ENCODE results near the gene CLHC1.
"Not testable (repeated sequence)": the region's sequence is repeated elsewhere in the genome, so short reads cannot be mapped to it uniquely, and the experiment has no call there.

Gene CLHC1

GRCh38 chr2:55232084-55232862, at the start of gene CLHC1, which contains the start of gene RPS27A:
Gene CLHC1, minus strand, starts transcription at chr2:55232293. Its CDS starts 9,882 bp downstream, at chr2:55222411.
Gene RPS27A, plus strand, starts transcription at chr2:55232688. Its CDS starts 137 bp downstream, at chr2:55232825.
- DNase-seq, result peak; percentile 93

DNA sequence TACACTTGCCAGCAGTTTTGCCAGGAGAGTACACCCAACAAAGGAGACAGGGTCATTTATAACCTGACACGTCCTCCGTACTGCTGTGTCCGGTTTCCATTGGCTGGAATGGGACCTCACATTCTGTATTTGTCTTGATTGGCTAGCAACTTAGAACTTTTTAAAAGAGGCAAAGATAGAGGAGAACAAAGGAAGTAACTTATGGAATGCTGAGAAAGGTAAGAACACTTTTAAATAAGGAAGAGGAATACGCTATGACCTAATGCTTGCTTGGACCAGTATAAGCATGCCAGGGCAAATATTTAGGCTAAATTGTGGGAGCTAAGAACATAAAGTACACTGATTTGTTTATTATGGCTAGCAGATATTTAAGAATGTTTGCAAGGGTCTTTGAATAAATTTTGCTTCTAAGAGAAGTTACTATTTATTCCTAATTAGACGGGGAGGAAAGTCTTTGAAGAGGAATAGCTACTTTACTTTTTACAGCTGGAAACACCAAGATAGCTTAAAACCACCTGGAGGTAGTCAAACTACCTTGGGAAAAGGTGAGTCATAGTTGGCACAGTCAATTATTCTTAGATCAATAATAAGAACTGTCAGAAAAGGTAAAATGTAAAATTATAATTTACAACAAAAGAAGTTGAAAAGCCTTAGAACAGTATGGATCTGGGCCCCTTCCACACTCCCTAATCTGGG, 48.9 kb upstream of the CLHC1 start:
- DNase-seq, result not testable (repeated sequence)

DNA sequence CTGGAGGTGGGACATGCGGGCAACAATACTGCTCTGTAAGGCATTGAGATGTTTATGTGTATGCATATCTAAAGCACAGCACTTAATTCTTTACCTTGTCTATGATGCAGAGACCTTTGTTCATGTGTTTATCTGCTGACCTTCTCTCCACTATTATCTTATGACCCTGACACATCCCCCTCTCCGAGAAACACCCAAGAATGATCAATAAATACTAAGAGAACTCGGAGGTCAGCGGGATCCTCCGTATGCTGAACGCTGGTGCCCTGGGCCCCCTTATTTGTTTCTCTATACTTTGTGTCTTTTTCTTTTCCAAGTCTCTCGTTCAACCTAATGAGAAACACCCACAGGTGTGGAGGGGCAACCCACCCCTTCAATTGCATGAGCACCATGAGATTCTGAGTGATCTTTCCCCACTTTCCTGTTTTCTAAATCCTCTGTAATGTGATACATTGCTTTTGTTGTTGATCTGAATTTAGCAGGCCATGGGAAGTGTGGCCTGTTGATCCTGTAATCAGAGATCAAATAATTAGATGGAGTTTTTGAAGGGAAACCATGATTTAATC, 47.8 kb upstream of the CLHC1 start:
- DNase-seq, result not testable (repeated sequence)

DNA sequence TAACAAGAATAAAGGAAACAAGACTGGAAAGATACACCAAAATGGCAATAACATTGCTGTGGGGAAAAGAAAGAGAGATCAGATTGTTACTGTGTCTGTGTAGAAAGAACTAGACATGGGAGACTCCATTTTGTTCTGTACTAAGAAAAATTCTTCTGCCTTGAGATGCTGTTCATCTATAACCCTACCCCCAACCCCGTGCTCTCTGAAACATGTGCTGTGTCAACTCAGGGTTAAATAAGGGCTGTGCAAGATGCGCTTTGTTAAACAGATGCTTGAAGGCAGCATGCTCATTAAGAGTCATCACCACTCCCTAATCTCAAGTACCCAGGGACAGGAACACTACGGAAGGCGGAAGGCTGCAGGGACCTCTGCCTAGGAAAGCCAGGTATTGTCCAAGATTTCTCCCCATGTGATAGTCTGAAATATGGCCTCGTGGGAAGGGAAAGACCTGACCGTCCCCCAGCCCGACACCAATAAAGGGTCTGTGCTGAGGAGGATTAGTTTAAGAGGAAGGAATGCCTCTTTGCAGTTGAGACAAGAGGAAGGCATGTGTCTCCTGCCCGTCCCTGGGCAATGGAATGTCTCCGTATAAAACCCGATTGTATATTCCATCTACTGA, 47.2 kb upstream of the CLHC1 start:
- DNase-seq, result not testable (repeated sequence)

DNA sequence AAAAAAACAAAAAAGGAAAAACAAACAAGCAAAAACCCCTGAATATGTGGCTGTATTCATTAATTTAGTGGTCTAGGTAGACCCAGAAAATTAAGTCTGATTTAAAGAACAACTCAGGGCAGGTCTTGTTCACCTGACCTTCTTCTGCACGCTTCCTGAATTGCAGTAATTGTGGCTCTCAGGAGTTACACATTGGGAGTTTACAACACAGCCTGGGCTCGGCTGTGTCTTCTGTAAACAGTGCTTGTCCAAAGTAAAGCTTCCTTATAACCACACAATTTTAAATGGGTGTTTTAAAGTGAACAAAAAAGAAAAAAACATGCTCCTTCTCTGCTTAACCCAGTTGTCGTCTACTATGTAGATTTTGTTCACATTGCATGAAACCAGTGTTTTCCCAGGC, 45.2 kb upstream of the CLHC1 start:
- no peak for DNase-seq

GRCh38 chr2:55274346-55274745, 42.3 kb upstream of the CLHC1 start:
- not testable (repeated sequence) for DNase-seq

GRCh38 chr2:55269645-55269990, 37.5 kb upstream of the CLHC1 start:
- DNase-seq, result no peak

GRCh38 chr2:55268907-55269644, 37.0 kb upstream of the CLHC1 start, which contains the start of gene MTIF2:
Gene MTIF2, minus strand, starts transcription at chr2:55269231. Its CDS starts 5,373 bp downstream, at chr2:55263858.
- DNase-seq, result peak; percentile 87

DNA sequence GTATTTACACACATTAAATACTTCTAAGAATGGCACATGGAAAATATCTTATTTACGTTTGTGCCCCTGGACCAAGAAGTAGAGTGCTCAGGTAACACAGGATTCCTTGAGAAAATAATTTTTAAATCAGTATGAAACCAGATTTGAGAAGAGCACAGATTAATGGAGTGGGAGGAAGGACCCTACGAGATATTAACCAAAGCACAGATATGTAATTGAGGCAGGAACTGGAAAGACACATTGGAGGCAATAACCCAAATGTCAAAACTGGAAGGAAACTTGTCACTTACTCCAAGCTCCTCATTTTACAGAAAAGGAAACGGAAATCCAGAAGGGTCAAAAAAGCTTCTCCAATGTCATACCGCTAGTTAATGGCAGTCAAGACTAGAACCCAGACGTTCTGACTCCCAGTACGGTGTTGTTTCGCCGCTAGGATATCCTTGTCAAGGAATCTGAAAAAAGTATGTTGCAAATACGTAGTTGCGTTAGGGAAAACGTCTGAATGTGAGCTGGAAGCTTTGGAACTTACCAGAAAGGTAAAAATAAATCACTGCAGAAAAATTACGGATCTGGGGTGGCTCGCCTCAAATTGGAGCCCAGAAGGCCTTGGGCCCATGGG, 36.3 kb upstream of the CLHC1 start:
- no peak for DNase-seq

DNA sequence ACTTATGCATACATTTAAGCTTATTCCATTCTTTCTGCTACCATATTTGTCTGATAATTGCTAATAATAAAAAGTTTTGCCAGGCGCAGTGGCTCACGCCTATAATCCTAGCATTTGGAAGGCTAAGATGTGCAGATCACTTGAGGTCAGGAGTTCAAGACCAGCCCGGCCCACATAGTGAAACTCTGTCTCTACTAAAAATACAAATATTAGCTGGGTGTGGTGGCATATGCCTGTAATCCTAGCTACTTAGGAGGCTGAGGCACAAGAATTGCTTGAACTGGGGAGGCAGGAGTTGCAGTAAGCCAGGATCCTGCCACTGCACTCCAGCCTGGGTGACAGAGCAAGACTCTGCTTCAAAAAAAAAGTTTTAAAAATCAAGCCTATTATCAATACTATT, 27.5 kb upstream of the CLHC1 start:
- not testable (repeated sequence) for DNase-seq

DNA sequence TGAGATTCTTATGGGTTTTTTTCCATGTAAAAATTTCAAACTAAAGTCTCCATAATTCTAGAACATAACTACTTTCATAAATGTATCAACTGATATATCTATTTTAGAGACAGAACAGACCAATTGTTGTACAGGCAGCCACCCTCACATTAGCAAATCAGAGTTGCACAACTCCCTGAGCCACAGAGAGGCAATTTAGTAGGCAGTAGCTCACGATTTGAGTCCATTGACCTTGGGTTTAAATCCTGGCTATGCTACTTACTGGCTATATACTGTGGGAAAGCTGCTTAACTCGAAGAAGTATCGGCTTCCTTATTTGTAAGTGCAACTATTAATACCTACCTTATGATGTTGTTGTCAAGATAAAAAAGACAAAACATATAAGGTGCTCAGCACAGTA, 20.7 kb upstream of the CLHC1 start:
- DNase-seq, result no peak

DNA sequence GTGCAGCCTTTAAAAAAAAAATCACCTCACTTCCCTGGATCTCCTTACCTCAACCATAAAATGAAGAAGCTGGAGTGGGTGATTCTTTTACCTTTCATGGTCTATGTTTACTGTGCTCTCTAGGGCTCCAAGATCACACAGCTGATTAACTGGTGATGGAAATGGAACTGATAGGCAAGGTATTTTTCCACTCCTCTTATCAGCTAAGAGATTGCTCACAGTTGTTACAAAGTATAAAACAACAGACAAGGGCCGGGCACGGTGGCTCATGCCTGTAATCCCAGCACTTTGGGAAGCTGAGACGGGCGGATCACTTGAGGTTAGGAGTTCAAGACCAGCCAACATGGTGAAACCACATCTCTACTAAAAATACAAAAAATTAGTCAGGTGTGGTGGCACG, 14.9 kb upstream of the CLHC1 start:
- no peak for DNase-seq

DNA sequence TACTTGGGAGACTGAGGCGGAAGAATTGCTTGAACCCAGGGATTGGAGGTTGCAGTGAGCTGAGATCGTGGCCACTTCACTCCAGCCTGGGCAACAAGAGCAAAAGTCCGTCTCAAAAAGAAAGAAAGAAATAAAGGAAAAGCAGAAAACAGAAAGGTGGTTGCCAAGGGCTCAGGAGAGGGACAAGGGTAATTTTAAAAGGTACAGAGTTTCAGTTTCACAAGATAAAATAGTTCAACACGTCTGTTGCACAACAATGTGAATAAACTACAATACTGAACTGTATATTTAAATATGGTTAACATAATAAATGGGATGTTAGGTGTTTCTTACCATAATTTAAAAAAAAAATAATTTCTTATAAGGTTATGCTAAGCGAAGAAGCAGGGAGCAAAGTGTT, 13.3 kb upstream of the CLHC1 start:
- DNase-seq, result no peak

- DNase-seq, result no peak
Measured at GRCh38 chr2:55242617-55243016, 10.5 kb upstream of the CLHC1 start.

- not testable (repeated sequence) for DNase-seq
Measured at GRCh38 chr2:55241582-55241981, 9.5 kb upstream of the CLHC1 start.

GRCh38 chr2:55239656-55240222, 7.6 kb upstream of the CLHC1 start:
- no peak for DNase-seq

GRCh38 chr2:55236992-55237543, 5.0 kb upstream of the CLHC1 start:
- DNase-seq, result no peak

DNA sequence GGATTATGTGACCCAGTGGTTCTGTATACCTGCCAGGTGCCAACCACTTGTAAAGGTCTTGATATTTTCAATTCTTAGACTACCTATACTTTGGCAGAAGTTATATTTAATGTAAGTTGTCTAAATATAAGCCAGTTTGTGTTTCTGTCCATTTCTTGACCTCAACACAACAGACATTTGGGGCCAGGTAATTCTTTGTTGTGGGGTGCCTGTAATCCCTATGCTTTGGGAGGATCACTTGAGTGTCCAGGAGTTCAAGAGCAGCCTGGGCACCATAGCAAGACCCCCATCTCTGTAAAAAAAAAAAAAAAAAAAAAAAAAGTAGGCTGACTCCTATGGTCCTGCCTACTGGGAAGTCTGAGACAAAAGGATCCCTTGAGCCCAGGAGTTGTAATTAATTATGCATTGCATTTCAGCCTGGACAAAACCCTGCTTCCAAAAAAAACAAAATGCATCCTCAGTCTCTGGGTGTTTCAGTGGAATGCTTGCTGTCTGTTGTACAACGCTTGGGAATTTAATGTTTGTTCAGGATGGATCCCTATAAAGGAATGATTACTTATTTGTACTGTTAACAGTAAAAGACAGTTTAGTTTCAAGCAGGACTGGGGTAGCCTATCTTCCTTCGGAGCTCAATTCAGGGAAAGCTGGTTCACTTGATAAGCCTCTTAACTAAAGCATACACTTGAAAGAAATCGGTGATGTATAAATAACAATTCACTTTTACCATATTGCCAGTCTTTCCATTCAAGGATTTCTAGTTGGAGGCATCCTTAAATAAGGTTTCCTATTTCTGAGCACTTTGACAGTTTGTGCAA, 3.8 kb upstream of the CLHC1 start:
- no peak for DNase-seq

DNA sequence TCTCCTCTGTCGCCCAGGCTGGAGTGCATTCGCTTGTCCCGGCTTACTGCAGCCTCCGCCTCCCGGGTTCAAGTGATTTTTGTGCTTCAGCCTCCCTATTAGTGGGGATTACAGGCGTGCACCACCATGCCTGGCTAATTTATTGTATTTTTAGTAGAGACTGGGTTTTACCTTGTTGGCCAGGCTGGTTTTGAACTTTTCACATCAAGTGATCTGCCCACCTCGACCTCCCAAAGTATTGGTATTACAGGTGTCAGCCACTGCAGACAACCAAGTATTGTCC, 1.5 kb upstream of the CLHC1 start:
- DNase-seq, result no peak

GRCh38 chr2:55232863-55233657, 967 bp upstream of the CLHC1 start:
- DNase-seq, result peak; percentile 35
